Fibroblast of lung (primary cell): ENCODE measurements around the gene LITAF. TPM values are rescaled to one million over a fixed set of nuclear protein-coding genes. Genes with fewer than 3 reads are reported as not detected.

Experiments used
- DNase-seq, 2 donors: peaks; one replicate each; pipeline versions ENCODE4 v3.0.0 to v3.0.0-alpha.2; 2010; ENCODE audit warnings: low read depth in 2 of 2
- H2AFZ ChIP-seq: 2 replicates; pipeline ENCODE4 v1.5.1; 2012; ENCODE audit warnings: low read length, control low read depth, inconsistent platforms
- H3K27ac ChIP-seq: 2 replicates; pipeline ENCODE4 v1.5.1; 2011; ENCODE audit warnings: low read length, control low read depth; ENCODE audit not compliant: insufficient read depth
- H3K27me3 ChIP-seq: 2 replicates; pipeline ENCODE4 v1.5.1; 2011; ENCODE audit warnings: mild to moderate bottlenecking, low read length; ENCODE audit not compliant: control insufficient read depth, insufficient read depth
- H3K36me3 ChIP-seq: 2 replicates; pipeline ENCODE4 v1.5.1; 2011; ENCODE audit warnings: low read length; ENCODE audit not compliant: control insufficient read depth, insufficient read depth
- H3K4me1 ChIP-seq: 2 replicates; pipeline ENCODE4 v1.5.1; 2011; ENCODE audit warnings: low read length; ENCODE audit not compliant: control insufficient read depth, insufficient read depth; ENCODE audit errors: extremely low read depth
- H3K4me2 ChIP-seq: 2 replicates; pipeline ENCODE4 v1.5.1; 2011; ENCODE audit warnings: low read length, control low read depth; ENCODE audit not compliant: insufficient read depth; ENCODE audit errors: extremely low read depth
- H3K4me3 ChIP-seq, 4 experiments: fragments of 200-600 bp in 1 of 4; sonication (generic) in 1 of 4; replicated peaks in 1 of 4; 2 replicates each; pipeline ENCODE4 v1.5.1; 2011 to 2016; ENCODE audit warnings: low read length in 4 of 4, low read depth in 3 of 4, mild to moderate bottlenecking in 3 of 4, control low read depth in 2 of 4, inconsistent platforms in 1 of 4, mixed read lengths in 1 of 4; ENCODE audit not compliant: insufficient read depth in 1 of 4; ENCODE audit errors: control extremely low read depth in 1 of 4
- H3K79me2 ChIP-seq: 2 replicates; pipeline ENCODE4 v1.5.1; 2012; ENCODE audit warnings: mild to moderate bottlenecking, low read length, inconsistent platforms; ENCODE audit not compliant: control insufficient read depth, insufficient read depth
- H3K9ac ChIP-seq: 2 replicates; pipeline ENCODE4 v1.5.1; 2011; ENCODE audit warnings: mild to moderate bottlenecking, low read length, control low read depth; ENCODE audit not compliant: insufficient read depth
- H3K9me3 ChIP-seq: 2 replicates; pipeline ENCODE4 v1.5.1; 2012; ENCODE audit warnings: low read depth, low read length; ENCODE audit not compliant: control insufficient read depth, insufficient read depth
- H4K20me1 ChIP-seq: 2 replicates; pipeline ENCODE4 v1.5.1; 2011; ENCODE audit warnings: low read length; ENCODE audit not compliant: control insufficient read depth, insufficient read depth; ENCODE audit errors: extremely low read depth
- CTCF ChIP-seq, 2 donors: IDR thresholded peaks in 1 of 2; conservative IDR thresholded peaks in 1 of 2; 1 replicate in 1 of 2; 2 replicates in 1 of 2; pipeline ENCODE4 v1.5.1; 2011 to 2012; ENCODE audit warnings: low read length in 2 of 2, control low read depth in 1 of 2, inconsistent platforms in 1 of 2, low read depth in 1 of 2, mild to moderate bottlenecking in 1 of 2
- EZH2 ChIP-seq: IDR thresholded peaks from 2 replicates; pipeline ENCODE4 v1.5.1; 2012; ENCODE audit warnings: low read length, control low read depth, mild to moderate bottlenecking; ENCODE audit errors: missing control alignments
- polyA plus RNA-seq, 2 donors: library from polyadenylated mRNA; depleted of rRNA in 1 of 2; stranded (reverse) in 1 of 2; unstranded in 1 of 2; fragments of >200 nt; gene quantifications; 2 replicates each; pipeline ENCODE4 v1.2.1, GENCODE V29; 2011 to 2012; ENCODE audit warnings: missing spikeins in 1 of 2
- total RNA-seq: library from RNA; depleted of rRNA; stranded (reverse); fragments of >200 nt; gene quantifications from 2 replicates; pipeline ENCODE4 v1.2.1, GENCODE V29; 2014

Gene LITAF
- total and polyA plus RNA-seq, 2 donors (not counting 1 experiment from before 2014, with no cell fraction given) = 79.6 to 162 TPM

GRCh38 chr16:11535494-11535893, 51.2 kb downstream of the LITAF start:
- Histone ChIP-seq H2AFZ (no peak overlapping the region), H3K4me1 (no peaks in the 10 kb centered on the region), H3K27me3 (no peaks in the 10 kb centered on the region), H3K9ac (no peak overlapping the region), H3K4me3 (no peak overlapping the region), H4K20me1 (no peaks in the 10 kb centered on the region), H3K4me2 (no peak overlapping the region), H3K27ac (no peak overlapping the region), H3K79me2 (no peaks in the 10 kb centered on the region), H3K9me3 (no peaks in the 10 kb centered on the region), H3K36me3 (no peaks in the 10 kb centered on the region)
- TF ChIP-seq CTCF (conservative IDR thresholded peaks at IDR 0.05 in 1 of 2, IDR thresholded peaks at IDR 0.05 in 1 of 2; ENCODE audit: low read depth in 1 of 2, low read length in 2 of 2) (no peak), EZH2 (no peak)
- no peak for DNase-seq

DNA sequence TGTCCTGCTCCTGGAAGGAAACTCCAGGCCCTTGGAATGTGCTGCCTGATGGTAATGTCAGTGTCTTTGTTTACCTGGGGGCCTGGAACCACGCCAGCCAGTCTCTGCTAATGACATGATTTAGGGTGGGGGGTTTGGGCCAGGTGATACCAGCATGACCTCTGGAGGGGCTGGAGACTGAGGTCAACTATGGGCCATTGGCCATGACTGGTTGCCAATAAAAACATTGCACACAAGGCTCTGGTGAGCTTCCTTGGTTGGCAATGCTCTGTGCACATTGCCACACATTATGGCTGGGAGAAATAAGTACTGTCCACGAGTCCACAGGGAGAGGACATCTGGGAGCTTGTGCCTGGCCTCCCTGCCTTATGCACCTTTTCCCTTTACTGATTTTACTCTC, 52.5 kb downstream of the LITAF start:
- no peak overlapping the region for H3K4me3 ChIP-seq
- H3K27me3 ChIP-seq = no peaks in the 10 kb centered on the region
- no peaks in the 10 kb centered on the region for H3K9me3 ChIP-seq
- H3K27ac ChIP-seq = no peak overlapping the region
- H3K36me3 ChIP-seq = no peaks in the 10 kb centered on the region
- DNase-seq = peak; percentile 6 to 61
- H4K20me1 ChIP-seq = no peaks in the 10 kb centered on the region
- H3K4me2 ChIP-seq = no peak overlapping the region
- no peak overlapping the region for H3K9ac ChIP-seq
- H3K79me2 ChIP-seq = no peaks in the 10 kb centered on the region
- TF ChIP-seq CTCF (conservative IDR thresholded peaks at IDR 0.05 in 1 of 2, IDR thresholded peaks at IDR 0.05 in 1 of 2; ENCODE audit: low read depth in 1 of 2, low read length in 2 of 2) (no peak), EZH2 (no peak)
- no peaks in the 10 kb centered on the region for H3K4me1 ChIP-seq
- H2AFZ ChIP-seq = no peak overlapping the region

DNA sequence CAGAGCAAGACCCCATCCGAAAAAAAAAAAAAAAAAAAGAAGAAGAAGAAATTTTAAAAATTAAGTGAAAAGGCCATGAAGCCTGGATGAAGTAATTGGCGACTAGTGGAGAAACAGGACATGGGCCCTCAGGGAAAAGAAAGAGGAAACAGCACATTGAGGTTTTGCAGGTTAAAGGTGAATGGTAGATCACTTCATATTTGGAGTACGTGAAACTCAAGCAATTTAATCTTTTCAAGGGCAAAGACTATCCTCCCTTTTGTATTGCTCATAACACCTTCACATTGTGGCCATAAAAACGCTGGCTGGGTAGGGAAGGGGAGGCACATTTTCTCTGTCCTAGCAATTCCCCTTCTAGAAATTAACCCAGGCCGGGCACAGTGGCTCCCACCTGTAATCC, 53.1 kb downstream of the LITAF start:
- no peak overlapping the region for H3K4me3 ChIP-seq
- H3K9me3 ChIP-seq = no peaks in the 10 kb centered on the region
- DNase-seq = no peak
- H3K4me2 ChIP-seq = no peak overlapping the region
- no peak overlapping the region for H2AFZ ChIP-seq
- no peak overlapping the region for H3K27ac ChIP-seq
- H3K27me3 ChIP-seq = no peaks in the 10 kb centered on the region
- no peaks in the 10 kb centered on the region for H3K4me1 ChIP-seq
- no peaks in the 10 kb centered on the region for H3K36me3 ChIP-seq
- TF ChIP-seq EZH2 (no peak), CTCF (conservative IDR thresholded peaks at IDR 0.05 in 1 of 2, IDR thresholded peaks at IDR 0.05 in 1 of 2; ENCODE audit: low read depth in 1 of 2, low read length in 2 of 2) (no peak)
- H3K9ac ChIP-seq = no peak overlapping the region
- no peaks in the 10 kb centered on the region for H4K20me1 ChIP-seq
- no peaks in the 10 kb centered on the region for H3K79me2 ChIP-seq
